HepG2 (cell line): Measurements from ENCODE around the gene LMNA. TPM values are rescaled to one million over a fixed set of nuclear protein-coding genes. Genes with fewer than 3 reads are reported as not detected.

Source experiments
- AGO2 ChIP-seq: fragments of 200-400 bp; formaldehyde crosslinking; optimal IDR thresholded peaks from 2 replicates; pipeline ENCODE3; 2017; ENCODE audit warnings: mild to moderate bottlenecking, low read depth, low read length, moderate library complexity
- AKAP8 ChIP-seq: sonication (generic); formaldehyde crosslinking; IDR thresholded peaks from 2 replicates; pipeline ENCODE4 v1.5.1; 2020; ENCODE audit warnings: mild to moderate bottlenecking, missing genetic modification reagents
- AKNA ChIP-seq: sonication (generic); formaldehyde crosslinking; IDR thresholded peaks from 2 replicates; pipeline ENCODE4 v1.4.0; 2020; ENCODE audit warnings: missing genetic modification reagents, borderline replicate concordance
- DMAP1 ChIP-seq: IDR thresholded peaks from 2 replicates; pipeline ENCODE4 v1.6.1; 2016
- DMTF1 ChIP-seq: sonication (generic); formaldehyde crosslinking; IDR thresholded peaks from 2 replicates; pipeline ENCODE4 v1.4.0; 2020; ENCODE audit warnings: mild to moderate bottlenecking, missing genetic modification reagents
- FOSL1 ChIP-seq: sonication (generic); formaldehyde crosslinking; IDR thresholded peaks from 2 replicates; pipeline ENCODE4 v1.9.0; 2021; ENCODE audit warnings: missing genetic modification reagents, borderline replicate concordance
- FOXC1 ChIP-seq: sonication (generic); formaldehyde crosslinking; IDR thresholded peaks from 2 replicates; pipeline ENCODE4 v1.8.0; 2022; ENCODE audit warnings: mild to moderate bottlenecking, missing genetic modification reagents, borderline replicate concordance
- HIVEP1 ChIP-seq: sonication (generic); formaldehyde crosslinking; IDR thresholded peaks from 2 replicates; pipeline ENCODE4 v1.4.0; 2020; ENCODE audit warnings: mild to moderate bottlenecking, missing genetic modification reagents
- HNRNPL ChIP-seq: fragments of 200-400 bp; formaldehyde crosslinking; IDR thresholded peaks from 2 replicates; pipeline ENCODE4 v1.6.1; 2017; ENCODE audit warnings: mild to moderate bottlenecking, low read depth, low read length
- MEIS1 ChIP-seq: sonication (generic); formaldehyde crosslinking; IDR thresholded peaks from 2 replicates; pipeline ENCODE4 v1.9.0; 2021; ENCODE audit warnings: mild to moderate bottlenecking, missing genetic modification reagents, moderate library complexity, borderline replicate concordance
- MXD3 ChIP-seq: IDR thresholded peaks from 2 replicates; pipeline ENCODE4 v1.6.1; 2016; ENCODE audit warnings: mild to moderate bottlenecking, missing biosample characterization, missing genetic modification reagents
- NBN ChIP-seq: fragments of 450-650 bp; conservative IDR thresholded peaks from 2 replicates; pipeline ENCODE4 v1.6.1; 2017
- PCBP1 ChIP-seq: fragments of 200-400 bp; formaldehyde crosslinking; IDR thresholded peaks from 2 replicates; pipeline ENCODE4 v1.6.1; 2017; ENCODE audit warnings: mild to moderate bottlenecking, low read depth, low read length, borderline replicate concordance
- RARA ChIP-seq: IDR thresholded peaks from 2 replicates; pipeline ENCODE4 v1.6.1; 2016; ENCODE audit warnings: missing genetic modification reagents, missing compliant biosample characterization
- RFX1 ChIP-seq: fragments of 450-650 bp; IDR thresholded peaks from 2 replicates; pipeline ENCODE4 v1.6.1; 2017
- TP53 ChIP-seq: sonication (generic); formaldehyde crosslinking; conservative IDR thresholded peaks from 2 replicates; pipeline ENCODE4 v1.4.0; 2020; ENCODE audit warnings: missing genetic modification reagents
- XRCC5 ChIP-seq: fragments of 200-400 bp; formaldehyde crosslinking; optimal IDR thresholded peaks from 2 replicates; pipeline ENCODE3; 2017; ENCODE audit warnings: mild to moderate bottlenecking, low read length
- ZFY ChIP-seq: sonication (generic); formaldehyde crosslinking; IDR thresholded peaks from 2 replicates; pipeline ENCODE4 v1.4.0; 2020; ENCODE audit warnings: missing genetic modification reagents
- ZNF17 ChIP-seq: sonication (generic); formaldehyde crosslinking; IDR thresholded peaks from 2 replicates; pipeline ENCODE4 v1.5.0; 2020; ENCODE audit warnings: mild to moderate bottlenecking, missing genetic modification reagents
- ZNF180 ChIP-seq: sonication (generic); formaldehyde crosslinking; IDR thresholded peaks from 2 replicates; pipeline ENCODE4 v1.4.0; 2020; ENCODE audit warnings: low read depth, missing genetic modification reagents, borderline replicate concordance
- ZNF224 ChIP-seq: sonication (generic); formaldehyde crosslinking; IDR thresholded peaks from 2 replicates; pipeline ENCODE4 v1.5.0; 2020; ENCODE audit warnings: mild to moderate bottlenecking, missing genetic modification reagents
- ZNF414 ChIP-seq: sonication (generic); formaldehyde crosslinking; IDR thresholded peaks from 2 replicates; pipeline ENCODE4 v1.5.0; 2020; ENCODE audit warnings: missing genetic modification reagents
- polyA plus RNA-seq, 8 experiments: library from polyadenylated mRNA; depleted of rRNA in 3 of 8; stranded (reverse) in 7 of 8; unstranded in 1 of 8; fragments of >200 nt; fragmentation: Illumina TruSeq in 4 of 8; extraction: Trizol in 4 of 8; gene quantifications; 2 replicates each; pipeline versions ENCODE4 v1.2.1 to v1.2.3, GENCODE V29; 2011 to 2016; ENCODE audit warnings: low read depth in 4 of 8, missing spikeins in 1 of 8, mixed read lengths in 1 of 8; ENCODE audit not compliant: insufficient read depth in 1 of 8
- total RNA-seq, 5 experiments: library from RNA; depleted of rRNA; stranded (reverse); fragments of >200 nt; fragmentation: Illumina TruSeq; extraction: Trizol; gene quantifications; 2 replicates each; pipeline ENCODE4 v1.2.3, GENCODE V29; 2016; ENCODE audit warnings: low read depth in 1 of 5

Gene LMNA
- total and polyA plus RNA-seq, 2 of the 13 experiments (the other 11 are each of a cell fraction or from before 2014, with no cell fraction given): 107 to 225 TPM

- TF ChIP-seq RARA (CRISPR knock-in tag) (peak; percentile 61), HIVEP1 (CRISPR knock-in tag) (no peak), ZNF17 (CRISPR knock-in tag) (no peak), TP53 (CRISPR knock-in tag) (no peak), NBN (no peak), FOSL1 (no peak), DMTF1 (CRISPR knock-in tag) (no peak), DMAP1 (CRISPR knock-in tag) (0 out of 2 replicates have a peak, but pooled peaks have one; percentile 6), AGO2 (no peak), ZNF224 (CRISPR knock-in tag) (no peak), XRCC5 (peak; percentile 16), AKAP8 (CRISPR knock-in tag) (no peak), FOXC1 (CRISPR knock-in tag) (peak; percentile 31; the same call in 1 of the 2 replicates), ZNF414 (CRISPR knock-in tag) (0 out of 2 replicates have a peak, but pooled peaks have one; percentile 25), ZNF180 (CRISPR knock-in tag) (no peak), PCBP1 (no peak), AKNA (CRISPR knock-in tag) (no peak), ZFY (CRISPR knock-in tag) (0 out of 2 replicates have a peak, but pooled peaks have one; percentile 8), HNRNPL (no peak), MXD3 (CRISPR knock-in tag) (no peak), RFX1 (no peak), MEIS1 (CRISPR knock-in tag) (no peak)
These were observed 9.4 kb upstream of the LMNA start (continued) for GRCh38 chr1:156104861-156105832.
